B cell (primary cell): ENCODE results near the gene SIGLEC6.

ENCODE experiments used
- CTCF ChIP-seq: fragments of 200-600 bp; IDR thresholded peaks from one replicate; pipeline ENCODE4 v1.8.0; 2022; ENCODE audit warnings: antibody characterized with exemption, mild to moderate bottlenecking
- EZH2 ChIP-seq: IDR thresholded peaks from 2 replicates; pipeline ENCODE4 v1.6.1; 2012; ENCODE audit warnings: borderline replicate concordance, low read depth, mild to moderate bottlenecking, moderate library complexity, low read length; ENCODE audit not compliant: insufficient read depth, poor library complexity, severe bottlenecking

- no peak for TF ChIP-seq CTCF
- no peak for TF ChIP-seq EZH2
Observed at GRCh38 chr19:51509823-51510660, 21.4 kb downstream of the SIGLEC6 start.
